Lung (tissue), 12 donors: ENCODE results near the gene DAGLA. TPM values are rescaled to one million over a fixed set of nuclear protein-coding genes. Genes with fewer than 3 reads are reported as not detected.

Experiments
- ATAC-seq: fragments of 200-7000 bp; cut with Tn5 transposase; one replicate; pipeline ENCODE4 v1.9.1; 2020; ENCODE audit warnings: moderate number of reproducible peaks; ENCODE audit not compliant: insufficient read depth, low FRiP score
- DNase-seq, 3 donors: peaks; one replicate each; pipeline ENCODE4 v3.0.0-alpha.2; 2013 to 2017
- H3K27ac ChIP-seq, 2 donors: one replicate each; pipeline ENCODE4 v1.5.1; 2013; ENCODE audit warnings: mild to moderate bottlenecking in 2 of 2, moderate library complexity in 2 of 2, control low read depth in 1 of 2, inconsistent platforms in 1 of 2, low read depth in 1 of 2, low read length in 1 of 2
- H3K27me3 ChIP-seq, 3 donors: one replicate each; pipeline ENCODE4 v1.5.1; 2013; ENCODE audit warnings: low read length in 2 of 3; ENCODE audit not compliant: control insufficient read depth in 3 of 3, insufficient read depth in 3 of 3
- H3K36me3 ChIP-seq, 4 donors: one replicate each; pipeline ENCODE4 v1.5.1; 2013; ENCODE audit warnings: low read length in 4 of 4, mild to moderate bottlenecking in 1 of 4, moderate library complexity in 1 of 4; ENCODE audit not compliant: control insufficient read depth in 4 of 4, insufficient read depth in 4 of 4
- H3K4me1 ChIP-seq, 5 donors: one replicate each; pipeline ENCODE4 v1.5.1; 2013; ENCODE audit warnings: low read length in 5 of 5, mild to moderate bottlenecking in 2 of 5, moderate library complexity in 1 of 5; ENCODE audit not compliant: control insufficient read depth in 5 of 5, insufficient read depth in 5 of 5
- H3K4me3 ChIP-seq: one replicate; pipeline ENCODE4 v1.5.1; 2013; ENCODE audit warnings: mild to moderate bottlenecking, control low read depth, moderate library complexity
- H3K9ac ChIP-seq, 2 donors: one replicate each; pipeline ENCODE4 v1.5.1; 2013; ENCODE audit warnings: low read length in 2 of 2, control low read depth in 1 of 2; ENCODE audit not compliant: insufficient read depth in 1 of 2
- H3K9me3 ChIP-seq, 4 donors: one replicate each; pipeline ENCODE4 v1.5.1; 2013; ENCODE audit warnings: low read length in 3 of 4, mild to moderate bottlenecking in 1 of 4, moderate library complexity in 1 of 4; ENCODE audit not compliant: control insufficient read depth in 4 of 4, insufficient read depth in 3 of 4
- WGBS, 2 donors: extraction: QIAGEN DNeasy Blood & Tissue Kit; methylation state at CpG; one replicate each; pipeline ENCODE4 v1.1.7; 2013; 5-methylcytosine and 5-hydroxymethylcytosine counted together
- polyA plus RNA-seq, 2 donors: library from polyadenylated mRNA; stranded (reverse); fragments of 200-250 nt; gene quantifications; one replicate each; pipeline ENCODE4 v1.2.1, GENCODE V29; 2013
- total RNA-seq, 2 donors: library from RNA; depleted of rRNA in 1 of 2; stranded (reverse); fragments of >200 nt in 1 of 2; gene quantifications; one replicate each; pipeline ENCODE4 v1.2.1, GENCODE V29; 2014 to 2021
- TF ChIP-seq, protein P1 (sequence below): IDR thresholded peaks from 2 replicates; pipeline ENCODE4 v1.5.1; 2012; ENCODE audit warnings: mild to moderate bottlenecking; ENCODE audit errors: control extremely low read depth, extremely low read depth
- donor health status: control.
- donor health status: control.
- donor health status: Bipolar disorder and iron deficiency.
- donor health status: healthy.
- donor health status: DM: yes; HTN: yes; CAD: no.

DAGLA gene
- total and polyA plus RNA-seq, 4 donors = 1.5 to 7.5 (median 2.9) TPM

DNA sequence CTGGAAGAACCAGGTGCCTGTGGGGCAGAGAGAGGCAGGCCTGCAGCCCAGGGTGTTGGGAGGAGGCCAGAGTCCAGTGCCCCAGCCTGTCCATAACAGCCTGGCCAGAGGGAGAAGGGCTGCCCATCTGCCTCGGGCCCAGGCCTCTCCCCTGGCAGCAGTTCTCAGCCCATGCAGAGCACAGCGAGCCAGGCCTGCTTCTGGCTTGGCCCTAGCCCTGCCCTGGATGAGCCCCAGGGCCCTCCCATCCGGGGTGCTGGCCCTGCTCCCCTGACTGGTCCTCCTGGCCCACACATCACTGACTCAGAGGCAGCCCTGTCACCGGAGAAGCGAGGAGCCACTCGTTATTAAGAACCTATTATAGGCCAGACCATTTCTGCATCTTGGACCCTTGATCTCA, 52.5 kb downstream of the DAGLA start:
- H3K9ac ChIP-seq = no peak overlapping the region
- peaks cover 0 to 11% (median 2%) of the 10 kb centered on the region in 4 donors for H3K36me3 ChIP-seq
- ATAC-seq (no peak), DNase-seq (no peak)
- H3K4me1 ChIP-seq = peaks cover 0 to 2% (median 0%) of the 10 kb centered on the region in 5 donors
- H3K27ac ChIP-seq = no peak overlapping the region
- no peak overlapping the region for H3K4me3 ChIP-seq
- TF ChIP-seq, protein P1, sequence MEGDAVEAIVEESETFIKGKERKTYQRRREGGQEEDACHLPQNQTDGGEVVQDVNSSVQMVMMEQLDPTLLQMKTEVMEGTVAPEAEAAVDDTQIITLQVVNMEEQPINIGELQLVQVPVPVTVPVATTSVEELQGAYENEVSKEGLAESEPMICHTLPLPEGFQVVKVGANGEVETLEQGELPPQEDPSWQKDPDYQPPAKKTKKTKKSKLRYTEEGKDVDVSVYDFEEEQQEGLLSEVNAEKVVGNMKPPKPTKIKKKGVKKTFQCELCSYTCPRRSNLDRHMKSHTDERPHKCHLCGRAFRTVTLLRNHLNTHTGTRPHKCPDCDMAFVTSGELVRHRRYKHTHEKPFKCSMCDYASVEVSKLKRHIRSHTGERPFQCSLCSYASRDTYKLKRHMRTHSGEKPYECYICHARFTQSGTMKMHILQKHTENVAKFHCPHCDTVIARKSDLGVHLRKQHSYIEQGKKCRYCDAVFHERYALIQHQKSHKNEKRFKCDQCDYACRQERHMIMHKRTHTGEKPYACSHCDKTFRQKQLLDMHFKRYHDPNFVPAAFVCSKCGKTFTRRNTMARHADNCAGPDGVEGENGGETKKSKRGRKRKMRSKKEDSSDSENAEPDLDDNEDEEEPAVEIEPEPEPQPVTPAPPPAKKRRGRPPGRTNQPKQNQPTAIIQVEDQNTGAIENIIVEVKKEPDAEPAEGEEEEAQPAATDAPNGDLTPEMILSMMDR = no peak
- WGBS, 2 donors = 80 to 87% methylated on average over 6 of the region's 6 CpGs
- H3K27me3 ChIP-seq = no peaks in the 10 kb centered on the region
- no peaks in the 10 kb centered on the region for H3K9me3 ChIP-seq

GRCh38 chr11:61733120-61733978, 53.2 kb downstream of the DAGLA start:
- Histone ChIP-seq H3K4me1 (peaks cover 0 to 2% (median 0%) of the 10 kb centered on the region in 5 donors), H3K27ac (peak overlapping the region in 1 of 2 donors; percentile 16), H3K27me3 (no peaks in the 10 kb centered on the region), H3K4me3 (no peak overlapping the region), H3K9me3 (no peaks in the 10 kb centered on the region), H3K9ac (no peak overlapping the region), H3K36me3 (peaks cover 0 to 15% (median 1%) of the 10 kb centered on the region in 4 donors)
- WGBS, 2 donors = 24% methylated on average over 13 of the region's 13 CpGs
- peak; percentile 82 for ATAC-seq
- peak; percentile 82 to 85 (median 83) for DNase-seq
- TF ChIP-seq, protein P1 = peak; percentile 99

DNA sequence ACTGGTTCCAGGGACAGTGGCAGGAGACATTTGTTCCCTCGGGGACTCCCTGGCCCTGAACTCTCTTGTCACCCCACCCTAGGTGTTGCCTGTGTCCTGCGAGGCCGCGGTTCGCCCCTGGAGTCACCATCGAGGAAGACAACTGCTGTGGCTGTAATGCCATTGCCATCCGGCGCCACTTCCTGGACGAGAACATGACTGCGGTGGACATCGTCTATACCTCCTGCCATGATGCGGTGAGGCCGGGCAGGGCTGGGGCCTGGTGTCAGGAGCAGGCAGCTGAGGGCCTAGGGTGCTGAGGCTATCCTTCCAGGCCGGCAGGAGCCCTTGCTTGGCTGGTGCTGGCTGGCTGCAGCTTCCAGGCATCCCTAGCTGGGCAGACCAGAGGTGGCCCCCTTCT, 54.6 kb downstream of the DAGLA start:
- no peaks in the 10 kb centered on the region for H3K9me3 ChIP-seq
- H3K4me1 ChIP-seq = peaks cover 0 to 2% (median 0%) of the 10 kb centered on the region in 5 donors
- H3K4me3 ChIP-seq = no peak overlapping the region
- DNase-seq (no peak), ATAC-seq (no peak)
- WGBS, 2 donors = 88 to 91% methylated on average over 14 of the region's 14 CpGs
- H3K9ac ChIP-seq = no peak overlapping the region
- TF ChIP-seq, protein P1 = no peak
- H3K36me3 ChIP-seq = peaks cover 0 to 18% (median 2%) of the 10 kb centered on the region in 4 donors
- H3K27me3 ChIP-seq = no peaks in the 10 kb centered on the region
- no peak overlapping the region for H3K27ac ChIP-seq
